Measurements from ENCODE around the gene CDX1.
"Not testable (repeated sequence)": the region's sequence is repeated elsewhere in the genome, so short reads cannot be mapped to it uniquely, and the experiment has no call there.

CDX1 gene

GRCh38 chr5:150233706-150234105 lies 67.1 kb downstream of the CDX1 start:
- DNase-seq (ENCODE audit: low read depth in 2 of 2): not testable (repeated sequence)

All from stimulated activated CD8-positive, alpha-beta memory T cell treated with anti-CD3 and anti-CD28 coated beads, Interleukin-15, amount 100 ng/mL, for 4 hours (primary cell).